ENCODE data around the gene MAPK11.

MAPK11 gene

GRCh38 chr22:50281957-50282356 lies 11.8 kb upstream of the MAPK11 start:
- no peak overlapping the region for H3K9ac ChIP-seq (ENCODE audit: low read depth, low read length)
- peaks cover 84% of the 10 kb centered on the region for H3K36me3 ChIP-seq (ENCODE audit: control insufficient read depth, insufficient read depth, low read length)
- peak overlapping the region; percentile 20 for H3K27ac ChIP-seq (ENCODE audit: low read depth, low read length)

GRCh38 chr22:50281384-50281760 lies 11.2 kb upstream of the MAPK11 start:
- Histone ChIP-seq H3K4me3 (ENCODE audit: low read depth, low read length) (no peak overlapping the region), H3K27ac (ENCODE audit: low read depth, low read length) (peak overlapping the region; percentile 20), H3K9ac (ENCODE audit: low read depth, low read length) (no peak overlapping the region), H3K9me3 (ENCODE audit: control insufficient read depth, insufficient read depth, low read length) (peaks cover 1% of the 10 kb centered on the region; the same call in 1 of the 2 replicates), H3K36me3 (ENCODE audit: control insufficient read depth, insufficient read depth, low read length) (peaks cover 83% of the 10 kb centered on the region), H3K27me3 (ENCODE audit: control insufficient read depth, insufficient read depth, low read length) (no peaks in the 10 kb centered on the region), H3K4me1 (ENCODE audit: control insufficient read depth, insufficient read depth, low read length) (no peaks in the 10 kb centered on the region)

More at GRCh38 chr22:50281957-50282356, 11.8 kb upstream of the MAPK11 start:
- H3K4me1 ChIP-seq (ENCODE audit: control insufficient read depth, insufficient read depth, low read length) = no peaks in the 10 kb centered on the region
- H3K4me3 ChIP-seq (ENCODE audit: low read depth, low read length) = no peak overlapping the region
- no peaks in the 10 kb centered on the region for H3K27me3 ChIP-seq (ENCODE audit: control insufficient read depth, insufficient read depth, low read length)
- no peaks in the 10 kb centered on the region for H3K9me3 ChIP-seq (ENCODE audit: control insufficient read depth, insufficient read depth, low read length)

DNA sequence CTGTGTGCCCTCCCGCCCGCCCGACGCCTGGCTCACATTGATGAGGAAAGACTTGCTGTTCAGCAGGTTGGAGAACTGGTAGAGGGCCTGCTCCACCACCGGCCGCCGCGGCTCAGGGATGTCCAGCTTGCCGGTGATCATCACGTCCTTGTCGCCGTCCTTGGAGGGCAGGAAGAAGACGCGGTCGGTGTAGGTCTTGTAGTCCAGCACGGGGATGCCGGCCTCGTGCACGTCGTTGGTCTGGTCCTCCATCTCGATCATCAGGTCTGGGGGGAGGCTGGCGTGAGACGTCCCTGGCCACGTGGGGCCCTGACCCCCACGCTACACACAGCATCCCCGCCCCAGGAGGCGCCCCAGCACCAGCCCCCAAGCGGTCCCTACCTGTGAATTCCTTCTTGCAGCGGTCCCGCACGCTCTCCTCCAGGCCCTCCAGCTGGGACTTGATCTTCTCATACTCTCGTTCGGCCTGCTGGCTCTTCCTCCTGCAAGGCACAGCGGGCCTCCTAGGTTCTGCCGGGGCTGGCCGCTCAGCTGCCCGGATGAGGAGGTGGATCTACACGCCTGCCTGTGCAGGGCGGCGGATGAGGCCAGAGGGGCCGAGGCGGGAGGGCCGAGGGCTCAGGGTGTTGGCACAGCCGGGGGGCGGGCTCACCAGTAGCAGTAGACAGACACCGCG lies 10.7 kb upstream of the MAPK11 start:
- Histone ChIP-seq H3K4me3 (ENCODE audit: low read depth, low read length) (no peak overlapping the region), H3K9me3 (ENCODE audit: control insufficient read depth, insufficient read depth, low read length) (peaks cover 5% of the 10 kb centered on the region; the same call in 1 of the 2 replicates), H3K27ac (ENCODE audit: low read depth, low read length) (no peak overlapping the region), H3K9ac (ENCODE audit: low read depth, low read length) (no peak overlapping the region), H3K27me3 (ENCODE audit: control insufficient read depth, insufficient read depth, low read length) (no peaks in the 10 kb centered on the region), H3K36me3 (ENCODE audit: control insufficient read depth, insufficient read depth, low read length) (peaks cover 82% of the 10 kb centered on the region), H3K4me1 (ENCODE audit: control insufficient read depth, insufficient read depth, low read length) (no peaks in the 10 kb centered on the region)

- no peak overlapping the region for H3K4me3 ChIP-seq (ENCODE audit: low read depth, low read length)
- H3K27me3 ChIP-seq (ENCODE audit: control insufficient read depth, insufficient read depth, low read length) = no peaks in the 10 kb centered on the region
- H3K9me3 ChIP-seq (ENCODE audit: control insufficient read depth, insufficient read depth, low read length) = peaks cover 7% of the 10 kb centered on the region; the same call in 1 of the 2 replicates
- no peak overlapping the region for H3K9ac ChIP-seq (ENCODE audit: low read depth, low read length)
- peaks cover 87% of the 10 kb centered on the region for H3K36me3 ChIP-seq (ENCODE audit: control insufficient read depth, insufficient read depth, low read length)
- H3K27ac ChIP-seq (ENCODE audit: low read depth, low read length) = no peak overlapping the region
- no peaks in the 10 kb centered on the region for H3K4me1 ChIP-seq (ENCODE audit: control insufficient read depth, insufficient read depth, low read length)
Measured at GRCh38 chr22:50280022-50280707, 10.0 kb upstream of the MAPK11 start.

GRCh38 chr22:50278956-50279619 lies 8.9 kb upstream of the MAPK11 start:
- H3K9ac ChIP-seq (ENCODE audit: low read depth, low read length) = no peak overlapping the region
- no peaks in the 10 kb centered on the region for H3K27me3 ChIP-seq (ENCODE audit: control insufficient read depth, insufficient read depth, low read length)
- peaks cover 7% of the 10 kb centered on the region; the same call in 1 of the 2 replicates for H3K9me3 ChIP-seq (ENCODE audit: control insufficient read depth, insufficient read depth, low read length)
- H3K4me1 ChIP-seq (ENCODE audit: control insufficient read depth, insufficient read depth, low read length) = no peaks in the 10 kb centered on the region
- peaks cover 85% of the 10 kb centered on the region for H3K36me3 ChIP-seq (ENCODE audit: control insufficient read depth, insufficient read depth, low read length)
- no peak overlapping the region for H3K4me3 ChIP-seq (ENCODE audit: low read depth, low read length)
- no peak overlapping the region for H3K27ac ChIP-seq (ENCODE audit: low read depth, low read length)

GRCh38 chr22:50278461-50278860 lies 8.3 kb upstream of the MAPK11 start:
- no peaks in the 10 kb centered on the region for H3K4me1 ChIP-seq (ENCODE audit: control insufficient read depth, insufficient read depth, low read length)
- no peak overlapping the region for H3K9ac ChIP-seq (ENCODE audit: low read depth, low read length)
- no peak overlapping the region for H3K4me3 ChIP-seq (ENCODE audit: low read depth, low read length)
- H3K27me3 ChIP-seq (ENCODE audit: control insufficient read depth, insufficient read depth, low read length) = no peaks in the 10 kb centered on the region
- H3K36me3 ChIP-seq (ENCODE audit: control insufficient read depth, insufficient read depth, low read length) = peaks cover 82% of the 10 kb centered on the region
- H3K27ac ChIP-seq (ENCODE audit: low read depth, low read length) = no peak overlapping the region
- H3K9me3 ChIP-seq (ENCODE audit: control insufficient read depth, insufficient read depth, low read length) = peaks cover 7% of the 10 kb centered on the region; the same call in 1 of the 2 replicates

- Histone ChIP-seq H3K4me3 (ENCODE audit: low read depth, low read length) (no peak overlapping the region), H3K27ac (ENCODE audit: low read depth, low read length) (no peak overlapping the region), H3K27me3 (ENCODE audit: control insufficient read depth, insufficient read depth, low read length) (no peaks in the 10 kb centered on the region; the same call in 1 of the 2 replicates), H3K9me3 (ENCODE audit: control insufficient read depth, insufficient read depth, low read length) (peaks cover 7% of the 10 kb centered on the region; the same call in 1 of the 2 replicates), H3K9ac (ENCODE audit: low read depth, low read length) (no peak overlapping the region), H3K4me1 (ENCODE audit: control insufficient read depth, insufficient read depth, low read length) (no peaks in the 10 kb centered on the region), H3K36me3 (ENCODE audit: control insufficient read depth, insufficient read depth, low read length) (peaks cover 75% of the 10 kb centered on the region)
Measured at GRCh38 chr22:50277761-50278160, 7.6 kb upstream of the MAPK11 start.

DNA sequence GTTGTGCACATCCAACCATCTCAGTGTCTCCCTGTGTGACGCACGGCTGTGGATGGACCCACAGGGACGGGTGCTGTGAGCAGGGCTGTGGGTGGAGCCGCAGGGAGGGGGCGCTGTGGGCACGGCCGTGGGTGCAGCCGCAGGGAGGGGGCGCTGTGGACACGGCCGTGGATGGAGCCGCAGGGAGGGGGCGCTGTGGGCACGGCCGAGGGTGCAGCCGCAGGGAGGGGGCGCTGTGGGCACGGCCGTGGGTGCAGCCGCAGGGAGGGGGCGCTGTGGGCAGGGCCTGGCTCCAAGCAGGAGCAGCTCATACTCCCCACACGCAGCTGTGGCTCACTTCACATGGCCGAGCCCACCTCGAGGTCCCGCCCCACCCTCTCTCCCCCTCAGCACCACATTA lies 6.0 kb upstream of the MAPK11 start:
- Histone ChIP-seq H3K9ac (ENCODE audit: low read depth, low read length) (no peak overlapping the region), H3K4me3 (ENCODE audit: low read depth, low read length) (no peak overlapping the region), H3K4me1 (ENCODE audit: control insufficient read depth, insufficient read depth, low read length) (no peaks in the 10 kb centered on the region), H3K27me3 (ENCODE audit: control insufficient read depth, insufficient read depth, low read length) (peaks cover 4% of the 10 kb centered on the region), H3K36me3 (ENCODE audit: control insufficient read depth, insufficient read depth, low read length) (peaks cover 59% of the 10 kb centered on the region), H3K27ac (ENCODE audit: low read depth, low read length) (no peak overlapping the region), H3K9me3 (ENCODE audit: control insufficient read depth, insufficient read depth, low read length) (peaks cover 7% of the 10 kb centered on the region; the same call in 1 of the 2 replicates)

DNA sequence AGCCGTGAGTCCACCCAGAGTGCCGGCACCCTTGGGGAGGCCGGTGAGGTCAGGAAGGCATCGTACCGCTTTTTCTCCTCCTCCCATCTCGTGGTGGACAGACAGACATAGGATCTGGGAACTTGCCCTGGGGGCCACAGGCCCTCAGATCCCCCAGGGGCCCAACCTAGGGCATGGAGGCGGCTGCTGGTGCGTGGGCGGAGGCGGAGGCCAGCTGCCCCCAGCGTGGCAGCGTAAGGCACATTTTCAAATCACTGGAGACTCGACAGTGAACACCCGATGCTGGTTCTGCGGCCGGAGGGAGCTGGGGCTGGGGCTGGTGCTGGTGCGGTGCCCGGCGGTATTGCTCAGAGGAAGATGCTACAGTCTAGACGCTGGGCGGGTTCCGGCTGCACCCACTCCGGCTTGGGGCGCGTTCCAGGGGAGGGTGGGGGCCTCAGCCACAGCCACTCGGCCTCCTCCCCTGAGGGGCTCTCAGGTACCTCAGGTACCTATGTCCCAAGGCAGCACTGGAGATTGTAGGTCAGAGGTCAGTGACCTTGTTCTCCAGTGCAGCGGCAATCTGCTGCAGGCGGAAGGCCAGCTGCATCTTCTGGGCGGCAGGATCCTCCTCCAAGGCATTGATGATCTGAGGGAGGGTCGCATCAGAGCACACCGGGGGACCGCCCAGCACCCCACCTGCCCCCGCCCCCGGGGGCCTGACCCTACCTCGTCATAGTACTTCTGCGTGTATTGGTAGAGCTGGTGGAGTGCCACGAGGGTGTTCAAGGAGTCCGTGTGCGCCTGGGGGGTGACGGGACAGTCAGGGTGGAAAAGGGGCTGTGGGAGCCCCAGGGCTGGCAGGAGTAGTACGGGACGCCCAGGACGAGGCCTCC lies 5.2 kb upstream of the MAPK11 start:
- no peaks in the 10 kb centered on the region for H3K4me1 ChIP-seq (ENCODE audit: control insufficient read depth, insufficient read depth, low read length)
- H3K27me3 ChIP-seq (ENCODE audit: control insufficient read depth, insufficient read depth, low read length) = peaks cover 11% of the 10 kb centered on the region
- peaks cover 53% of the 10 kb centered on the region for H3K36me3 ChIP-seq (ENCODE audit: control insufficient read depth, insufficient read depth, low read length)
- H3K27ac ChIP-seq (ENCODE audit: low read depth, low read length) = no peak overlapping the region
- no peak overlapping the region for H3K9ac ChIP-seq (ENCODE audit: low read depth, low read length)
- no peak overlapping the region for H3K4me3 ChIP-seq (ENCODE audit: low read depth, low read length)
- H3K9me3 ChIP-seq (ENCODE audit: control insufficient read depth, insufficient read depth, low read length) = peaks cover 7% of the 10 kb centered on the region; the same call in 1 of the 2 replicates

GRCh38 chr22:50274771-50275170 lies 4.6 kb upstream of the MAPK11 start:
- Histone ChIP-seq H3K27me3 (ENCODE audit: control insufficient read depth, insufficient read depth, low read length) (peaks cover 17% of the 10 kb centered on the region), H3K9ac (ENCODE audit: low read depth, low read length) (no peak overlapping the region), H3K27ac (ENCODE audit: low read depth, low read length) (no peak overlapping the region), H3K36me3 (ENCODE audit: control insufficient read depth, insufficient read depth, low read length) (peaks cover 47% of the 10 kb centered on the region), H3K9me3 (ENCODE audit: control insufficient read depth, insufficient read depth, low read length) (peaks cover 7% of the 10 kb centered on the region; the same call in 1 of the 2 replicates), H3K4me1 (ENCODE audit: control insufficient read depth, insufficient read depth, low read length) (no peaks in the 10 kb centered on the region), H3K4me3 (ENCODE audit: low read depth, low read length) (no peak overlapping the region)
